ENCODE results near the gene PRKD2. TPM values are rescaled to one million over a fixed set of nuclear protein-coding genes. Genes with fewer than 3 reads are reported as not detected.

PRKD2 gene
- polyA plus RNA-seq, 1 donor from 2014 or later = 8.0 TPM

DNA sequence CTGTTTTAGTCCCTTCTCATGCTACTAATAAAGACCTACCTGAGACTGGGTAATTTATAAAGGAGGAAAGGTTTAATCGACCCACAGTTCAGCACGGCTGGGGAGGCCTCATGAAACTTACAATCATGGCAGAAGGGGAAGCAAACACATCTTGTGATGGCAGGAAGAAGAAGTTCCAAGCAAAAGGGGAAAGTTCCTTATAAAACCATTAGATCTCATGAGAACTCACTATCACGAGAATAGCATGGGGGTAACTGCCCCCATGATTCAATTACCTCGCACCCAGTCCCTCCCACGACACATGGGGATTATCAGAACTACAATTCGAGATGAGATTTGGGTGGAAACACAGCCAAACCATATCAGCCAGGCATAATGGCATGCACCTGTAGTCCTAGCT, 42.3 kb upstream of the PRKD2 start:
- Histone ChIP-seq H3K27me3 (ENCODE audit: insufficient read depth, low read depth, low read length) (no peaks in the 10 kb centered on the region), H3K4me3 (ENCODE audit: low read length) (no peak overlapping the region), H3K79me2 (replicated peaks; ENCODE audit: insufficient read depth, low read length) (no peaks in the 10 kb centered on the region), H3K9ac (ENCODE audit: low read length) (no peak overlapping the region), H2AFZ (ENCODE audit: low read depth, low read length) (no peak overlapping the region), H3F3A (ENCODE audit: insufficient read depth, low read length, poor library complexity, severe bottlenecking) (no peaks in the 10 kb centered on the region), H3K4me2 (ENCODE audit: low read length) (no peak overlapping the region), H4K20me1 (ENCODE audit: insufficient read depth) (no peaks in the 10 kb centered on the region), H3K9me2 (ENCODE audit: insufficient read depth, low read length) (no peaks in the 10 kb centered on the region), H3K9me3 (ENCODE audit: low read length) (no peaks in the 10 kb centered on the region), H3K36me3 (ENCODE audit: insufficient read depth, low read length) (no peaks in the 10 kb centered on the region), H3K27ac (ENCODE audit: low read length) (no peak overlapping the region)
- TF ChIP-seq SMC3 (conservative IDR thresholded peaks at IDR 0.05; ENCODE audit: poor library complexity) (no peak), POLR2AphosphoS5 (IDR thresholded peaks at IDR 0.05) (no peak), EP300 (conservative IDR thresholded peaks at IDR 0.05; ENCODE audit: poor library complexity, severe bottlenecking) (no peak), TAF1 (IDR thresholded peaks at IDR 0.05; ENCODE audit: low read depth) (no peak), MXI1 (conservative IDR thresholded peaks at IDR 0.05; ENCODE audit: poor library complexity, severe bottlenecking) (no peak), EZH2 (IDR thresholded peaks at IDR 0.05; ENCODE audit: borderline replicate concordance, insufficient read depth, low read length, poor library complexity, severe bottlenecking) (no peak), RAD21 (conservative IDR thresholded peaks at IDR 0.05) (no peak)
- TF ChIP-seq, protein P1, sequence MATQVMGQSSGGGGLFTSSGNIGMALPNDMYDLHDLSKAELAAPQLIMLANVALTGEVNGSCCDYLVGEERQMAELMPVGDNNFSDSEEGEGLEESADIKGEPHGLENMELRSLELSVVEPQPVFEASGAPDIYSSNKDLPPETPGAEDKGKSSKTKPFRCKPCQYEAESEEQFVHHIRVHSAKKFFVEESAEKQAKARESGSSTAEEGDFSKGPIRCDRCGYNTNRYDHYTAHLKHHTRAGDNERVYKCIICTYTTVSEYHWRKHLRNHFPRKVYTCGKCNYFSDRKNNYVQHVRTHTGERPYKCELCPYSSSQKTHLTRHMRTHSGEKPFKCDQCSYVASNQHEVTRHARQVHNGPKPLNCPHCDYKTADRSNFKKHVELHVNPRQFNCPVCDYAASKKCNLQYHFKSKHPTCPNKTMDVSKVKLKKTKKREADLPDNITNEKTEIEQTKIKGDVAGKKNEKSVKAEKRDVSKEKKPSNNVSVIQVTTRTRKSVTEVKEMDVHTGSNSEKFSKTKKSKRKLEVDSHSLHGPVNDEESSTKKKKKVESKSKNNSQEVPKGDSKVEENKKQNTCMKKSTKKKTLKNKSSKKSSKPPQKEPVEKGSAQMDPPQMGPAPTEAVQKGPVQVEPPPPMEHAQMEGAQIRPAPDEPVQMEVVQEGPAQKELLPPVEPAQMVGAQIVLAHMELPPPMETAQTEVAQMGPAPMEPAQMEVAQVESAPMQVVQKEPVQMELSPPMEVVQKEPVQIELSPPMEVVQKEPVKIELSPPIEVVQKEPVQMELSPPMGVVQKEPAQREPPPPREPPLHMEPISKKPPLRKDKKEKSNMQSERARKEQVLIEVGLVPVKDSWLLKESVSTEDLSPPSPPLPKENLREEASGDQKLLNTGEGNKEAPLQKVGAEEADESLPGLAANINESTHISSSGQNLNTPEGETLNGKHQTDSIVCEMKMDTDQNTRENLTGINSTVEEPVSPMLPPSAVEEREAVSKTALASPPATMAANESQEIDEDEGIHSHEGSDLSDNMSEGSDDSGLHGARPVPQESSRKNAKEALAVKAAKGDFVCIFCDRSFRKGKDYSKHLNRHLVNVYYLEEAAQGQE (IDR thresholded peaks at IDR 0.05; ENCODE audit: borderline replicate concordance) = no peak
- TF ChIP-seq, protein P2, sequence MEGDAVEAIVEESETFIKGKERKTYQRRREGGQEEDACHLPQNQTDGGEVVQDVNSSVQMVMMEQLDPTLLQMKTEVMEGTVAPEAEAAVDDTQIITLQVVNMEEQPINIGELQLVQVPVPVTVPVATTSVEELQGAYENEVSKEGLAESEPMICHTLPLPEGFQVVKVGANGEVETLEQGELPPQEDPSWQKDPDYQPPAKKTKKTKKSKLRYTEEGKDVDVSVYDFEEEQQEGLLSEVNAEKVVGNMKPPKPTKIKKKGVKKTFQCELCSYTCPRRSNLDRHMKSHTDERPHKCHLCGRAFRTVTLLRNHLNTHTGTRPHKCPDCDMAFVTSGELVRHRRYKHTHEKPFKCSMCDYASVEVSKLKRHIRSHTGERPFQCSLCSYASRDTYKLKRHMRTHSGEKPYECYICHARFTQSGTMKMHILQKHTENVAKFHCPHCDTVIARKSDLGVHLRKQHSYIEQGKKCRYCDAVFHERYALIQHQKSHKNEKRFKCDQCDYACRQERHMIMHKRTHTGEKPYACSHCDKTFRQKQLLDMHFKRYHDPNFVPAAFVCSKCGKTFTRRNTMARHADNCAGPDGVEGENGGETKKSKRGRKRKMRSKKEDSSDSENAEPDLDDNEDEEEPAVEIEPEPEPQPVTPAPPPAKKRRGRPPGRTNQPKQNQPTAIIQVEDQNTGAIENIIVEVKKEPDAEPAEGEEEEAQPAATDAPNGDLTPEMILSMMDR (IDR thresholded peaks at IDR 0.05; ENCODE audit: poor library complexity, severe bottlenecking) = no peak

DNA sequence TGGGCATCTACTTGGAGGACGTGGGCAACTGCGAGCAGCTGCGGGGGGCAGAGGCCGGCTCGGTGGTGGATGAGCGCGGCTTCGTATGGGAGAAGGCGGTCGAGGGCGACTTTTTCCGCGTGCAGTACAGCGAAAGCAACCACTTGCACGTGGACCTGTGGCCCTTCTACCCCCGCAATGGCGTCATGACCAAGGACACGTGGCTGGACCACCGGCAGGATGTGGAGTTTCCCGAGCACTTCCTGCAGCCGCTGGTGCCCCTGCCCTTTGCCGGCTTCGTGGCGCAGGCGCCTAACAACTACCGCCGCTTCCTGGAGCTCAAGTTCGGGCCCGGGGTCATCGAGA, 39.6 kb upstream of the PRKD2 start:
- Histone ChIP-seq H4K20me1 (ENCODE audit: insufficient read depth) (no peaks in the 10 kb centered on the region), H3F3A (ENCODE audit: insufficient read depth, low read length, poor library complexity, severe bottlenecking) (no peaks in the 10 kb centered on the region), H3K9me2 (ENCODE audit: insufficient read depth, low read length) (no peaks in the 10 kb centered on the region), H3K79me2 (replicated peaks; ENCODE audit: insufficient read depth, low read length) (no peaks in the 10 kb centered on the region), H3K36me3 (ENCODE audit: insufficient read depth, low read length) (no peaks in the 10 kb centered on the region), H2AFZ (ENCODE audit: low read depth, low read length) (no peak overlapping the region), H3K9me3 (ENCODE audit: low read length) (no peaks in the 10 kb centered on the region), H3K27ac (ENCODE audit: low read length) (no peak overlapping the region), H3K9ac (ENCODE audit: low read length) (no peak overlapping the region), H3K4me3 (ENCODE audit: low read length) (no peak overlapping the region), H3K27me3 (ENCODE audit: insufficient read depth, low read depth, low read length) (no peaks in the 10 kb centered on the region), H3K4me2 (ENCODE audit: low read length) (no peak overlapping the region)
- no peak for TF ChIP-seq SMC3 (conservative IDR thresholded peaks at IDR 0.05; ENCODE audit: poor library complexity)
- no peak for TF ChIP-seq EZH2 (IDR thresholded peaks at IDR 0.05; ENCODE audit: borderline replicate concordance, insufficient read depth, low read length, poor library complexity, severe bottlenecking)
- TF ChIP-seq MXI1 (conservative IDR thresholded peaks at IDR 0.05; ENCODE audit: poor library complexity, severe bottlenecking) = no peak
- no peak for TF ChIP-seq EP300 (conservative IDR thresholded peaks at IDR 0.05; ENCODE audit: poor library complexity, severe bottlenecking)
- TF ChIP-seq, protein P1 (IDR thresholded peaks at IDR 0.05; ENCODE audit: borderline replicate concordance) = no peak
- no peak for TF ChIP-seq TAF1 (IDR thresholded peaks at IDR 0.05; ENCODE audit: low read depth)
- TF ChIP-seq POLR2AphosphoS5 (IDR thresholded peaks at IDR 0.05) = no peak
- no peak for TF ChIP-seq RAD21 (conservative IDR thresholded peaks at IDR 0.05)
- TF ChIP-seq, protein P2 (IDR thresholded peaks at IDR 0.05; ENCODE audit: poor library complexity, severe bottlenecking) = no peak
